HG03066 (cell line): Measurements from ENCODE around the gene ZBTB3.
"Not testable (repeated sequence)": the region's sequence is repeated elsewhere in the genome, so short reads cannot be mapped to it uniquely, and the experiment has no call there.

Experiments used
- ATAC-seq: cut with Tn5 transposase; IDR thresholded peaks from one replicate; pipeline ENCODE4 v1.9.1; 2021; ENCODE audit warnings: low read depth; ENCODE audit not compliant: unreplicated experiment

Gene ZBTB3

GRCh38 chr11:62757846-62758788 is 4.2 kb upstream of the ZBTB3 start:
- ATAC-seq, result no peak

- ATAC-seq, result no peak
These were observed 1.2 kb upstream of the ZBTB3 start for GRCh38 chr11:62755086-62755615.

GRCh38 chr11:62752994-62753735 is 795 bp downstream of the ZBTB3 start:
- no peak for ATAC-seq

- no peak for ATAC-seq
These were observed 1.7 kb downstream of the ZBTB3 start for GRCh38 chr11:62752177-62752785.

- not testable (repeated sequence) for ATAC-seq
These were observed 4.0 kb downstream of the ZBTB3 start for GRCh38 chr11:62749931-62750330.

GRCh38 chr11:62747475-62748160 is 6.3 kb downstream of the ZBTB3 start:
- no peak for ATAC-seq

- ATAC-seq, result no peak
These were observed 16.8 kb downstream of the ZBTB3 start for GRCh38 chr11:62737196-62737595.

GRCh38 chr11:62732830-62733229 is 21.1 kb downstream of the ZBTB3 start:
- ATAC-seq, result no peak

- not testable (repeated sequence) for ATAC-seq
These were observed 23.9 kb downstream of the ZBTB3 start for GRCh38 chr11:62730076-62730475.

GRCh38 chr11:62728171-62728988 is 25.6 kb downstream of the ZBTB3 start, which contains the start of gene TTC9C:
Gene TTC9C, plus strand, starts transcription at chr11:62728486. Its CDS starts 363 bp downstream, at chr11:62728849.
- no peak for ATAC-seq

GRCh38 chr11:62727872-62728170 is 26.1 kb downstream of the ZBTB3 start:
- ATAC-seq, result peak; percentile 53

GRCh38 chr11:62727165-62727871 is 26.6 kb downstream of the ZBTB3 start, which contains the start of gene HNRNPUL2:
Gene HNRNPUL2, minus strand, starts transcription at chr11:62727457. Its CDS starts 301 bp downstream, at chr11:62727156.
- ATAC-seq, result peak; percentile 72

GRCh38 chr11:62726915-62727164 is 27.1 kb downstream of the ZBTB3 start:
- no peak for ATAC-seq

- peak; percentile 0 for ATAC-seq
These were observed 27.6 kb downstream of the ZBTB3 start for GRCh38 chr11:62726156-62726914.

GRCh38 chr11:62725646-62726045 is 28.3 kb downstream of the ZBTB3 start:
- ATAC-seq, result no peak

GRCh38 chr11:62724171-62724570 is 29.8 kb downstream of the ZBTB3 start:
- no peak for ATAC-seq

GRCh38 chr11:62721994-62722393 is 32.0 kb downstream of the ZBTB3 start:
- ATAC-seq, result no peak

- no peak for ATAC-seq
These were observed 34.5 kb downstream of the ZBTB3 start for GRCh38 chr11:62719302-62719978.
